Gastroesophageal sphincter (tissue), 4 donors: ENCODE measurements around the gene OR4Q3. TPM values are rescaled to one million over a fixed set of nuclear protein-coding genes. Genes with fewer than 3 reads are reported as not detected.
"Not testable (repeated sequence)": the region's sequence is repeated elsewhere in the genome, so short reads cannot be mapped to it uniquely, and the experiment has no call there.

Source experiments
- ATAC-seq: fragments of 150-250 bp; one replicate; pipeline ENCODE4 v1.9.1; 2016; ENCODE audit warnings: mild to moderate bottlenecking, moderate library complexity
- H3K27ac ChIP-seq, 4 donors: fragments of 200-600 bp; sonication (generic) in 3 of 4; 1 replicate in 3 of 4; 2 replicates in 1 of 4; pipeline ENCODE4 v1.5.1; 2016 to 2019
- H3K27me3 ChIP-seq: fragments of 200-600 bp; sonication (generic); one replicate; pipeline ENCODE4 v1.5.1; 2019
- H3K36me3 ChIP-seq, 2 donors: fragments of 200-600 bp; sonication (generic); one replicate each; pipeline ENCODE4 v1.5.1; 2019; ENCODE audit warnings: control low read depth in 1 of 2
- H3K4me1 ChIP-seq, 3 donors: fragments of 200-600 bp; sonication (generic); 1 replicate in 2 of 3; 2 replicates in 1 of 3; pipeline ENCODE4 v1.5.1; 2016 to 2019; ENCODE audit warnings: control low read depth in 2 of 3
- H3K4me3 ChIP-seq, 2 donors: fragments of 200-600 bp; sonication (generic); one replicate each; pipeline ENCODE4 v1.5.1; 2019; ENCODE audit warnings: mild to moderate bottlenecking in 1 of 2, moderate library complexity in 1 of 2
- H3K9me3 ChIP-seq, 3 donors: fragments of 200-600 bp; sonication (generic); one replicate each; pipeline ENCODE4 v1.5.1; 2017 to 2019; ENCODE audit warnings: control low read depth in 2 of 3
- EP300 ChIP-seq: sonication (generic); formaldehyde crosslinking; IDR thresholded peaks from one replicate; pipeline ENCODE4 v1.6.1; 2017; ENCODE audit warnings: antibody characterized with exemption, mild to moderate bottlenecking
- POLR2A ChIP-seq, 2 donors: fragments of 450-650 bp; IDR thresholded peaks; one replicate each; pipeline ENCODE4 v1.6.1; 2017; ENCODE audit warnings: antibody characterized with exemption in 2 of 2, mild to moderate bottlenecking in 2 of 2, moderate library complexity in 1 of 2
- POLR2AphosphoS5 ChIP-seq: sonication (generic); formaldehyde crosslinking; IDR thresholded peaks from one replicate; pipeline ENCODE4 v1.6.1; 2017; ENCODE audit warnings: antibody characterized with exemption
- WGBS, 2 donors: methylation state at CpG; one replicate each; pipeline ENCODE4 v1.1.5; 2018; ENCODE audit warnings: low coverage in 1 of 2; 5-methylcytosine and 5-hydroxymethylcytosine counted together
- small RNA-seq, 4 donors: library from RNA; depleted of rRNA; stranded (forward); fragments of <200 nt; gene quantifications; one replicate each; pipeline ENCODE3, GENCODE V24; 2016
- total RNA-seq, 4 donors: library from RNA; depleted of rRNA; stranded (reverse); fragments of >200 nt; gene quantifications; one replicate each; pipeline ENCODE4 v1.1.0, GENCODE V29; 2016
- TF ChIP-seq, protein P1 (sequence below), 4 experiments: fragments of 200-600 bp in 2 of 4; fragments of 450-650 bp in 2 of 4; sonication (generic) in 1 of 4; IDR thresholded peaks; one replicate each; pipeline ENCODE4 v1.5.1; 2017 to 2019; ENCODE audit warnings: antibody characterized with exemption in 4 of 4, mild to moderate bottlenecking in 2 of 4, moderate library complexity in 2 of 4

OR4Q3 gene
- total RNA-seq, 4 donors from 2014 or later: not detected

DNA sequence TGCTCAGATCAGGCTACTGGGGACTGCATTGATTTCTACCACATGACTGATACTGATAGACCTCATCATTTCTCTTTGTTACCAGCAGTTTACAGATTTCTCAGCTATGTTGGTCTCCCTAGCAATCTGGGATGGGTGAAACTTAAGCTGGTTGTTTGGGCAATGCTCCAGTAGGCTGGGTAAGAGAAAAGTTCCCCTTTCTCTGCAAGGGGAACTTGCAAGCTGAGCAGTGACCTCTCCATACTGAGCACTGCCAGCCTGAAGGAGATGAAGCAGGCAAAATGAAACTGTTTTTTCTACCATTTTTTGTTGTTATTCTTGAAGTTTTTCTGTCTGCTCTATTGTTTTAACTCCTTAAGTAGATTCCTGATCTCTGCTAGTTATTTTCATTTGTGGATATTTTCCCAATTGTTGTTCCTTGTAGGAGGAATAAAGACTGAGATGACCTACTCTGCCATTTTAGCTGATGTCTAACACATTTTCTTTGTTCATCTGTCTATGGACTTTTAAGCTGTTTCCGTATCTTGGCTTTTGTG lies 28.6 kb downstream of the OR4Q3 start:
- Histone ChIP-seq H3K9me3 (peaks cover 0 to 13% (median 0%) of the 10 kb centered on the region in 3 donors), H3K36me3 (no peaks in the 10 kb centered on the region), H3K4me1 (no peaks in the 10 kb centered on the region), H3K27ac (no peak overlapping the region), H3K4me3 (no peak overlapping the region), H3K27me3 (no peaks in the 10 kb centered on the region)
- TF ChIP-seq POLR2AphosphoS5: no peak
- no peak for TF ChIP-seq EP300
- TF ChIP-seq, protein P1, sequence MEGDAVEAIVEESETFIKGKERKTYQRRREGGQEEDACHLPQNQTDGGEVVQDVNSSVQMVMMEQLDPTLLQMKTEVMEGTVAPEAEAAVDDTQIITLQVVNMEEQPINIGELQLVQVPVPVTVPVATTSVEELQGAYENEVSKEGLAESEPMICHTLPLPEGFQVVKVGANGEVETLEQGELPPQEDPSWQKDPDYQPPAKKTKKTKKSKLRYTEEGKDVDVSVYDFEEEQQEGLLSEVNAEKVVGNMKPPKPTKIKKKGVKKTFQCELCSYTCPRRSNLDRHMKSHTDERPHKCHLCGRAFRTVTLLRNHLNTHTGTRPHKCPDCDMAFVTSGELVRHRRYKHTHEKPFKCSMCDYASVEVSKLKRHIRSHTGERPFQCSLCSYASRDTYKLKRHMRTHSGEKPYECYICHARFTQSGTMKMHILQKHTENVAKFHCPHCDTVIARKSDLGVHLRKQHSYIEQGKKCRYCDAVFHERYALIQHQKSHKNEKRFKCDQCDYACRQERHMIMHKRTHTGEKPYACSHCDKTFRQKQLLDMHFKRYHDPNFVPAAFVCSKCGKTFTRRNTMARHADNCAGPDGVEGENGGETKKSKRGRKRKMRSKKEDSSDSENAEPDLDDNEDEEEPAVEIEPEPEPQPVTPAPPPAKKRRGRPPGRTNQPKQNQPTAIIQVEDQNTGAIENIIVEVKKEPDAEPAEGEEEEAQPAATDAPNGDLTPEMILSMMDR (IDR thresholded peaks at IDR 0.05): no peak
- ATAC-seq: no peak
- WGBS, 2 donors: 60 to 93% methylated on average over 1 of the region's 1 CpG

DNA sequence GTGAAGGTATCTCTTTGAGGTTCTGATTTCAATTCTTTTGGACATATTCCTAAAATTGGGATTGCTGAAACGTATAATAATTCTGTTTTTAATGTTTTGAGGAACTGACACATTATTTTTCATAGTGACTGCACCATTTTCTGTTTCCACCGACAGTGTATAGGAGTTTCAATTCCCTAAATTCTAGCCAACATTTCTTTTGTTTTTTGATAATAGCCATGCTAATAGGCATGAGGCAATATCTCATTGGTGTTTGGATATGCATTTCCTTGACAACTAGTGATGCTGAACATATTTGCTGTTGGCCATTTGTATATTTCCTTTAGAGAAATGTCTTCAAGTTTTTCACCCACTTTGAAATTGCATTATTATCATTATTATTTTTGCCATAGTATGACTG lies 29.1 kb downstream of the OR4Q3 start:
- WGBS, 2 donors: 0 to 36% methylated on average over 1 to 2 of the region's 2 CpGs
- not testable (repeated sequence) for H3K4me3 ChIP-seq, H3K36me3 ChIP-seq, H3K27ac ChIP-seq, H3K27me3 ChIP-seq, H3K4me1 ChIP-seq, ATAC-seq
- H3K9me3 ChIP-seq: peaks cover 0 to 13% (median 0%) of the 10 kb centered on the region in 3 donors

DNA sequence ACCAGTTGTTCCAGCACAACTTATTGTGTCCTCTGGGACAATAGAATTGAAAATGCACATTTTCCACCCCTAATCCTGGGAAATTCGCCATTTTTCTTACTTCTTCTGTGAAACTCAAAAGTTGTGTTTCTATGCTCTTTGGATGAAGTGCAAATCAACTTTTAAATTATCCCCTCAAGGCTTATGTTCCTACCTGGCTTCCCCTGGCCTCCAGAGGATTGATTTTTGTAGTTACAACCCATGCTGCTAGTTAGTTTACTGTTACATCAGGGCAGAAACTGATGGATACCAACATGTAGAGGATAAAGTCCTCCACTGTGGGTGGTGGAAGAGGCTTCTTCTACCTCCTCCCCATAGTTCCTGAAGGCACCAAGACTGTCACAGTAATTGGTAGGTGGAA lies 29.8 kb downstream of the OR4Q3 start, which contains the start of gene OR4M1:
TSS of gene OR4M1 (plus strand) at position 301 of the 400 bp plus-strand sequence. CDS start 6,819 bp downstream, outside the sequence.
- H3K36me3 ChIP-seq, H3K27ac ChIP-seq, H3K27me3 ChIP-seq, ATAC-seq, H3K4me1 ChIP-seq, H3K4me3 ChIP-seq: not testable (repeated sequence)
- H3K9me3 ChIP-seq: peaks cover 0 to 13% (median 0%) of the 10 kb centered on the region in 3 donors
- 0 to 6% methylated on average over 1 of the region's 1 CpG for WGBS, 2 donors

DNA sequence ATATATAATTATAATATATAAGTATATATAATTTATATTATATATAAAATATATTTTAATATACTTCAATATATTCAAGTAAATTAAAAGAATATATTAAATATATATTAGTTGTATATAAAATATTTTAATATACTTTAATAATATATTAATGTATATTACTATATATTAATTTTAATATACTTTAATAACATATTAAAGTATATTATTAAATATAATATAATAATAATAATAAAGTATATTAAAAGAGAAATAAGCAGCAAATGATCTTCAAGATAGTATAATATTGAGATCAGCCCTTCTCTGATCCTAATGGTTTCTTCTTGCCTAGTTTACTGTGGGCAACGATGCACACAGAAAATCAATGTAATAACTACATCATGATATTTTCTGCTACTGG lies 32.2 kb downstream of the OR4Q3 start:
- H3K27me3 ChIP-seq: no peaks in the 10 kb centered on the region
- H3K4me3 ChIP-seq: no peak overlapping the region
- no peak for TF ChIP-seq EP300
- TF ChIP-seq, protein P1 (IDR thresholded peaks at IDR 0.05): no peak
- no peak for TF ChIP-seq POLR2AphosphoS5
- TF ChIP-seq POLR2A (IDR thresholded peaks at IDR 0.05): no peak
- 59 to 91% methylated on average over 1 of the region's 1 CpG for WGBS, 2 donors
- no peaks in the 10 kb centered on the region for H3K36me3 ChIP-seq
- H3K4me1 ChIP-seq: no peaks in the 10 kb centered on the region
- peaks cover 0 to 13% (median 0%) of the 10 kb centered on the region in 3 donors for H3K9me3 ChIP-seq
- ATAC-seq: no peak
- H3K27ac ChIP-seq: no peak overlapping the region

DNA sequence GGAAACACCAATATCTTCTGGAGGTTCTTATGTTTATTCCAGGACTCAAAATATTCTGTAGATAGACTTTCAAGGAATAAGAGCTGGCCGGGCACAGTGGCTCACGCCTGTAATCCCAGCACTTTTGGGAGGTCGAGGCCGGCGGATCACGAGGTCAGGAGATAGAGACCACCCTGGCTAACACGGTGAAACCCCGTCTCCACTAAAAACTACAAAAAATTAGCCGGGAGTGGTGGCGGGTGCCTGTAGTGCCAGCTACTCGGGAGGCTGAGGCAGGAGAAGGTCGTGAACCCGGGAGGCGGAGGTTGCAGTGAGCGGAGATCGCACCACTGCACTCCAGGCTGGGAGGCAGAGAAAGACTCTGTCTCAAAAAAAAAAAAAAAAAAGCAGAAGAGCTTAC lies 42.5 kb downstream of the OR4Q3 start:
- H3K27ac ChIP-seq: not testable (repeated sequence)

DNA sequence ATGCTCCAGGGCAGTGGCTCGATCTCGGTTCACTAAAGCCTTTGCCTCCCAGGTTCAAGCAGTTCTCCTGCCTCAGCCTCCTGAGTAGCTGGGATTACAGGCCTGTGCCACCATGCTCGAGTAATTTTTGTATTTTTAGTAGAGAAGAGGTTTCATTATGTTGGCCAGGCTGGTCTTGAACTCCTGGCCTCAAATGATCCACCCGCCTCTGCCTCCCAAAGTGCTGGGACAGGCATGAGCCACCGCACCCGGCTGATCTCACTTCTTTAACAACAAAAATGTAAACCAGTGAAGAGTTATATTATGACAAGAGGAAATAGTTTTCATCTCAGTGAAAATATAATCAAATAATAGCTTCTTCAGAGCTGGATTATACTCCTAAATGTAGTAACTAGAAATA lies 43.9 kb downstream of the OR4Q3 start:
- 68 to 89% methylated on average over 3 to 6 of the region's 6 CpGs for WGBS, 2 donors
- H3K4me3 ChIP-seq, H3K9me3 ChIP-seq, H3K27ac ChIP-seq, ATAC-seq, H3K36me3 ChIP-seq, H3K27me3 ChIP-seq, H3K4me1 ChIP-seq: not testable (repeated sequence)

More for the DNA sequence above, 42.5 kb downstream of the OR4Q3 start:
- not testable (repeated sequence) for H3K9me3 ChIP-seq, H3K4me3 ChIP-seq, H3K27me3 ChIP-seq, H3K4me1 ChIP-seq, ATAC-seq, H3K36me3 ChIP-seq
- 17 to 89% methylated on average over 2 to 6 of the region's 16 CpGs for WGBS, 2 donors

DNA sequence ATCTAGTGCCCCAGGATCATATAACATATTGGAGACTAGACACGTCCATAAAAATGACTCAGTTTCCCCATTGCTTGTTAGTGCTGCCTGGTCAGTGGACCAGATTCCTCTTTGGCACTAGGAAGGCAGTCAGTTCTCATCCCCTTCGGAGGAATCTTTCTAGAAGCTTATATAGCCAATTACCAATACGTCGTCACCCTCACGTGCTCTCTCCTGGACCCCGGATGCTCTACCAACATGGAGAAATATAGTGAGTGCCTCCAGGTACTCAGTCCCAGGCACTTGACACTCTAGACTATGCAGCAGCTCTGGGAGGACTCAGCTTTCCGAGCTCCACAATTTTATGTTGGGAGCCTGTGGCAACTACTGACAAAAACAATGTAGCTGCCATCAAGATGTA lies 44.8 kb downstream of the OR4Q3 start:
- 28 to 51% methylated on average over 2 to 6 of the region's 7 CpGs for WGBS, 2 donors
- not testable (repeated sequence) for H3K27me3 ChIP-seq, H3K27ac ChIP-seq, H3K36me3 ChIP-seq, ATAC-seq, H3K9me3 ChIP-seq, H3K4me3 ChIP-seq, H3K4me1 ChIP-seq

DNA sequence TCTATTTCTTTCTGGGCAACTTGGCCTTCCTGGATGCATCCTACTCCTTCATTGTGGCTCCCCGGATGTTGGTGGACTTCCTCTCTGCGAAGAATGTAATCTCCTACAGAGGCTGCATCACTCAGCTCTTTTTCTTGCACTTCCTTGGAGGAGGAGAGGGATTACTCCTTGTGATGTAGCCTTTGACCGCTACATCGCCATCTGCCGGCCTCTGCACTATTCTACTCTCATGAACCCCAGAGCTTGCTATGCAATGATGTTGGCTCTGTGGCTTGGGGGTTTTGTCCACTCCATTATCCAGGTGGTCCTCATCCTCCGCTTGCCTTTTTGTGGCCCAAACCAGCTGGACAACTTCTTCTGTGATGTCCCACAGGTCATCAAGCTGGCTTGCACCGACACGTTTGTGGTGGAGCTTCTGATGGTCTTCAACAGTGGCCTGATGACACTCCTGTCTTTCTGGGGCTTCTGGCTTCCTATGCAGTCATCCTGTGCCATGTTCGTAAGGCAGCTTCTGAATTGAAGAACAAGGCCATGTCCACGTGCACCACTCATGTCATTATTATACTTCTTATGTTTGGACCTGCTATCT lies 53.2 kb downstream of the OR4Q3 start:
- H3K4me3 ChIP-seq, H3K27me3 ChIP-seq, H3K36me3 ChIP-seq, ATAC-seq, H3K4me1 ChIP-seq, H3K27ac ChIP-seq: not testable (repeated sequence)
- 64% methylated on average over 5 to 7 of the region's 10 CpGs for WGBS, 2 donors
- H3K9me3 ChIP-seq: peaks cover 0 to 15% (median 0%) of the 10 kb centered on the region in 3 donors

Small RNA genes lying within 50 kb of the gene (small RNA-seq; reads per million reads assigned to genes)
- 0 reads per million in 4 donors for gene AL512310.1

Other genes starting within 250 kb of the OR4Q3 start
- gene OR11H2, start 29.7 kb upstream of the OR4Q3 start, total RNA-seq: not detected
- gene OR4M1, start 29.9 kb downstream of the OR4Q3 start, total RNA-seq: under 1 TPM in 1 of 4 donors, not detected in 3; 0.15 TPM
- gene OR4N2, start 60.2 kb downstream of the OR4Q3 start, total RNA-seq: not detected
- gene OR4K2, start 131.6 kb downstream of the OR4Q3 start, total RNA-seq: not detected
- gene OR4K5, start 177.0 kb downstream of the OR4Q3 start, total RNA-seq: not detected
- not detected for gene OR4K1, start 187.3 kb downstream of the OR4Q3 start, total RNA-seq
- gene OR4K15, start 232.0 kb downstream of the OR4Q3 start, total RNA-seq: not detected